NCI-H446 treated with DMSO at 0.1 percent for 48 hours (cell line): Measurements from ENCODE around the gene MARCO.
"Not testable (repeated sequence)": the region's sequence is repeated elsewhere in the genome, so short reads cannot be mapped to it uniquely, and the experiment has no call there.

ENCODE experiments used
- DNase-seq: peaks from one replicate; lab custom pipeline; 2025; lab: John Stamatoyannopoulos, UW

MARCO gene

GRCh38 chr2:119006441-119006840, 64.4 kb downstream of the MARCO start:
- DNase-seq = no peak

GRCh38 chr2:119008108-119008507, 66.1 kb downstream of the MARCO start:
- no peak for DNase-seq

GRCh38 chr2:119009110-119009509, 67.1 kb downstream of the MARCO start:
- DNase-seq = no peak

- no peak for DNase-seq
These were observed 68.3 kb downstream of the MARCO start for GRCh38 chr2:119010336-119010735.

DNA sequence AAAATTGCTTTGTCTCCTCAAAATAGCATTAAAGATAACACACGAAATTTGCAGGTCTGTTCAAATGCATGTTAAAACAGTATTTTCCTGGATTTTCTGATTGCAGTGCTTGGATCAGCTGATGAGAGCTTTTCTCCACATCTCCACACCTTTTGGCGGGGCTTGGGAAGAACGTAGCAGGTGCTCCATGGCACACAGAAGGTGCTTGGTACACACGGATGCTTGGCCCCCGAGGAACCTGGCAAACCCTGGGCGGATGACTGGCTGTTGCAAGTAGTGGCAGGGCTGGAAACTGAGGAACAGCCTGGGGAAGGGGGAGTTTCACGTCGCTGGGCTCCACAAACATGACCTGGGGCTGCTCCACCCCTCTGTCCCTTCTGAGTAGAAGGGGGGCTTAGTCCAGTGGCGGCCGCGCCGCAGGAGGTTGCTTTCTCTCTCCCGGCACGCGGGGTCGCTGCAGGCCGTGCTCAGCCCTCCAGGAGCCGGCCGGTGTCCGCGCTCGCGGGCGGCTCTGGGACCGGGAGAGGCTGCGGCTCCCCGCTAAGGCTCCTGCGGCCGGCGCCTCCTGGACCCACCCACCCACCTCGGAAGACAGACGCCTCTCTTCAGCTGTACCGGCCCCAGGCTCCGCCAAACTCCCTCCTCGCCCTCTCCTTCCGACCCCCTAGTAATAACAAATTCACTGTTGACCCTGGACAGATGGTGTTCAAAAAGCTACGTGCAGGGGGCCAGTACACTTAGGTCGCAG, 69.3 kb downstream of the MARCO start:
- no peak for DNase-seq

DNA sequence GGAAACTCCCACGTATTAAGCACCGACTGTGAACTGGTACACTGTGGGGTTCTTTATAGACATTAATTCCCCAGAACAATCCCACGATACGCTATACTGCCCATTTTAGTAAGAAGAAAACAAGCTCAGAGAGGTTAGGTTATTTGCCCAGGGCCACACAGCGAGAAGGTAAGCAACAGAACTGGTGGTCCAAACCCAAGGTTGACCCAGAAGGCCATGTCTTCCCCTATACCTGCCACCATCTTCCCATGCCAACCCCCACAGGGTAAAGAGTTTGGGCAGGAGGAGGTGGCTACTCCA, 69.9 kb downstream of the MARCO start:
- no peak for DNase-seq

DNA sequence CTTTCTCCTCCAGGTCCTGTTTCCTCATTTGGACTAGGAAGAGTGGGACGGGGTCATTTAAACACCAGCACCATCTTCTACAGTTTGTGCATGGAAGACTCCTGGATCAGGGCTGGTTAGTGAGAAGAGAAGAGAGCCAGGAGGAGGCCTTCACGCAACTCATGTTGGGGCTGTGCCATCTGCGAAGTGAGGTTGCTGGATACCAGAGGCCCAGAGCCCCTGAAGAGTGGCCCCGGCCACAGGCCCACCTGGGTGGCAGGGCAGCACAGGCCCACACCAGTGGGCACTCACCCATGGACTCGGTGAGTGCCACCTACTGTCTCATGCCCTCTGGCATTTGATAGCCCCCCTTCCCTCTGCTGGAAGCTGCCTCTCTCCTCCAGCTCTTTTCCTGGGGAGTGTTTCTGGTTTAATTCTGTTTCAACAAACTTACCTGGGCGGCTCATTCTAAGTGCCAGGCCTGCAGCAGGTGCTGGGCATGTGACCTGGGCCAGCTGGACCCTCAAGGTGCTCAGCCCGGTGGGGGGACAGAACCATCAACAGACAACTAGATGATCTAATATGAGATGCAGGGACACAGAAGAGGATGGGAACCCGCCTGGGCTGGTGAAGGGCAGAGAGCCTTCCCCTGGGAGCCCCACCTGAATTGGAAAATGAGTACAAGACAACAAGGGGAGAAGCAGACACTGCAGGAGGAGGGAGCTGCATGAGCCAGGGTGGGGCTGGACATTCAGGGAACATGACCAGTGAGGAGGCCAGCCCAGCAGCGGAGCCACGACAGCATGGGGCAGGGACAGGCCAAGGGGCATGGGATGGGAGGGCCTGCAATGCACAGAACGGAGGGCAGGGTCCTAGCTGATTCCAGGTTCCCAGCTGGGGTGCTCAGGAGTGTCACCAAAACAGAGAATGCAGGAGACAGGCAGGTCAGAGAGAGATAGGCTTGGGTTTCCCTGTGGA, 70.6 kb downstream of the MARCO start:
- DNase-seq = no peak

DNA sequence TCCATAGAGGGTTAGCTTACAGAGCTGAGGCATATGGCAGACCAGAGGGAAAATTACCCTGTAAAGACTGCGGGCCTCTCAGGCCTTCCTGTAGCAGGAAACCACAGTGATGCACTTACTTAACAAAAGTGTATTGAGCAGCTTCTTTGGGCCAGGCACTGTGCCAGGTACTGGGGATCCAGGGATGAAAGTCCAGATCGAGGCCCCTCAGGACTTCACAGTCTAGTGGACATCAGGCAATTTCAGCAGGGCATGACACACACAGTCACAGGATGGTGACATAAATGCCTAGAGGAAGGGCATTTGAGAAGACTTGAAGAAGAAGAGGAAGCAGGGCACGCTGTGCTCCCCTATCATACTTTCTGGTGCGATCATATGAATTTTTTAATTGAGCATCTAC, 71.7 kb downstream of the MARCO start:
- no peak for DNase-seq

DNA sequence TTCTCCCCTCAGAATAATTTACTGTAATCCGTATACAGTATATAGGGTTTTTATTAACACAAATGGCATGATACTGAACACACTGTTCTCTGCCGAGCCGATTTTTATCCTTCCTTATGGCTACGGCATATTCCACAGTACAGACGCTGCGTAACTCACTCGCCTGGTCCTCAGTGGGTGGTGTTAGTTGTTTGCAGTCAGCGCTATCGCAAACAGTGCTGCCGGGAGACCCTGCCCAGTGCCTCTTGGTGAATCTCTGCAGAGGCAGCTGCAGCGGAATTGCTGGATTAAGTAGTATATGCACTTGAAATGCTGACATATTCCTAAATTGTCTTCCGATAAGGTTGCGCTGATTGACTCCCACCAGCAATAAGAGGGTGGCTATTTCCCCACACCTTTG, 73.9 kb downstream of the MARCO start:
- DNase-seq = no peak

GRCh38 chr2:119019521-119019920, 77.5 kb downstream of the MARCO start:
- no peak for DNase-seq

GRCh38 chr2:119022678-119023077, 80.7 kb downstream of the MARCO start:
- no peak for DNase-seq

DNA sequence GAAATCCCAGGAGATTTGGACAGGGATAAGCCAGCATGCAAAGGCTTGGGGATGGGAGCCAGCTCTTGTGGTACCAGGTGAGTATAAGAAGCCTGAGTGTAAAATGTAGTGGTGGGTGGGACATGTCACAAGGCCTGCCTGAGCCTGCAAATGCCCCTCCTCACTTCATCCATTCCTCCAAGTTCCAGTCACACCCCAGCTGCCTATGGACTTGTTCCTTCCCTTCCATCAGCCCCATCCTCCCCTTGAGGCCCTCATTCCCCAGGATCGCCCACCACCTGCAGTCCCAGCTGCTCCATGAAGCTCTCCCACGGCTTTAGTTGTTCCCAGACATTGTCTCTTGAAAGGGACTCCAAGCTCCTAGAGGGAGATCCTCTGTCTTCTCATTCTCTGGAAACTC, 81.5 kb downstream of the MARCO start:
- no peak for DNase-seq

GRCh38 chr2:119024152-119024551, 82.2 kb downstream of the MARCO start:
- no peak for DNase-seq

GRCh38 chr2:119024568-119024967, 82.6 kb downstream of the MARCO start:
- no peak for DNase-seq

DNA sequence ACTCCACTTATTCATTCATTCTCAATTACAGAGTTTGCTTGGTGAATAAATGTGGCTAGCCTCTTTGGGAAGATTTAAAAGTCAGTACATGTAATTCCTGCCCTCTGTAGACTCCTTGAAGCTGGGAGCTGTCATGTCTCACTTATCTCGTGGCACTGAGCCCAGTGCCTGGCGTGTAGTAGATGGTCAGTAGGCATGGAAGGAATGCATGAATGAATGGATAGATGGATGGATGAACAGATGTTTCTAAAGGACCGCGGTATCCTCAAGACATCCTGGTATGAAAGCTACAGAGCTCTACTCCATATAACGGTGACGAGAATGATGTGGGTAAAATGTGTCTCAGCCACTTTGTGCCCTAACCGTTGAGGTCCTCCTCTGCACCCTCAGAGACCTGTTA, 83.0 kb downstream of the MARCO start:
- DNase-seq = no peak

DNA sequence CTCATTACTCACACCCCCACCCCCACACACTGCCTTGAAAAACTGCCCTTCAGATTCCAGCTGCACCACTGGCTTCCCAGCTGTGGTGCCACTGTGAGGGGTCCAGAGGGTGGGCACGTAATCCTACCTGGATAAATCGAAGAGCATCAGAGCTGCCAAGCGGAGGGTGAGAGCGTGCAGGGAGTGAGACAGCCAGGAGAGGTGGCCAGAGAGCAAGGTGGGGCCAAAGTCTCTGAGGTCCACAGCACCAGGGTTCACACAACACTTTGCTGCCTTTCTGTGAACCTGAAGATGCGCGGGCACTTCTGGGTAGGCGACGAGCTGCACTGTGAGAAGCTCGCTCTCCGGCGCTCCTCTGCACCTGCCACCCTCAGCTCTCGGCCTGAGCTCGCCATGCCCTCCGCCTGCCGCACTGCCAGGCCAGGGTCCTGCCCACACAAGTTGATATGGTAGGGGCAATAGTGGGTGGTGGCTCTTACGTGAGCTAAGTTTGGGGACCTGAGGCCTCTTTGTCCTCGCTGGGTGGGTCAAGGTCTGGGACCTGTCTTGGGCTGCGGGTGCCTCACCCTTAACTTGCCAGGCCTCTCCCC, 83.9 kb downstream of the MARCO start:
- DNase-seq = no peak

GRCh38 chr2:119026890-119027289, 84.9 kb downstream of the MARCO start:
- no peak for DNase-seq

GRCh38 chr2:119028327-119029174, 86.6 kb downstream of the MARCO start:
- DNase-seq = no peak

DNA sequence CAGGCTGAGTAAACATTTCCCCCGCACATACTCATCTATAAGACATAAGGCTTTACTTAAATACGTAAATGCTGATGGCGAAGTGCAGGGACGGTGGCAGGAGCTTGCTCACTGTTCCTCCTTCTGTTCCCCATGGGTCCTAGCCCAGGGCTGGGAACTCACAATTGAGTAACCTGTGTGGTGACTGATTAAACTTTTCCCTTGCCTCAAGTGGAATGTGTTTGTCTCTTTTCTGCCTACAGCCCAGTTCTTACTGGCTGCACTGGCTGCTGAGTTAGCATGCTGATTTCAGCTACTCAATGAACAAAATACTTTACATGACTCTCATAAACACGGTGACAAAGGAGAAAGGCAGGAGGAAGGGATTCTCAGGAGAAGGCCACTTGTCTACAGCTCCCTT, 87.3 kb downstream of the MARCO start:
- DNase-seq = no peak

GRCh38 chr2:119037922-119038321, 95.9 kb downstream of the MARCO start:
- DNase-seq = not testable (repeated sequence)

DNA sequence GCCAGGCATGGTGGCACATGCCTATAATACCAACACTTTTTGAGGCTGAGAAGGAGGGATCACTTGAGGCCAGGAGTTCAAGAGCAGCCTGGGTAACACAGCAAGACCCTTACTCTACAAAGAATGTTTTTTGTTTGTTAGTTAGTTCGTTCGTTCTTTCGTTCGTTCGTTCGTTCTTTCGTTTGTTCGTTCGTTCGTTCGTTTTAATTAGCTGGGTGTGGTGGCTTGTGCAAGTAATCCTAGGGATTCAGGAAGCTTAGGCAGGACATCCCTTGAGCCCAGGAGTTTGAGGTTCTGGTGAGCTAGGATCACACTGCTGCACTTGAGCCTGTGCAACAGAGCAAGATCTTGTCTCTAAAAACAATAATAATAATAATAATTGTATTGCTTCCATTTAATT, 98.7 kb downstream of the MARCO start:
- DNase-seq = no peak
